Vagina (tissue), 2 donors: Measurements from ENCODE around the gene FRMPD4. TPM values are rescaled to one million over a fixed set of nuclear protein-coding genes. Genes with fewer than 3 reads are reported as not detected.
A peak's percentile ranks its signal among the peaks of the same experiment; 100 is the strongest.

Experiments
- DNase-seq, 2 donors: peaks; one replicate each; pipeline ENCODE4 v3.0.0-alpha.2; 2017; ENCODE audit errors: extremely low spot score in 2 of 2
- H3K27ac ChIP-seq: fragments of 200-600 bp; sonication (generic); one replicate; pipeline ENCODE4 v1.5.1; 2019
- H3K27me3 ChIP-seq: fragments of 200-600 bp; sonication (generic); one replicate; pipeline ENCODE4 v1.5.1; 2019
- H3K36me3 ChIP-seq, 2 donors: fragments of 200-600 bp; sonication (generic); one replicate each; pipeline ENCODE4 v1.5.1; 2017 to 2019
- H3K4me1 ChIP-seq: fragments of 200-600 bp; sonication (generic); one replicate; pipeline ENCODE4 v1.5.1; 2019
- H3K4me3 ChIP-seq, 2 donors: fragments of 200-600 bp; sonication (generic); 1 replicate in 1 of 2; 2 replicates in 1 of 2; pipeline ENCODE4 v1.5.1; 2016 to 2019
- H3K9me3 ChIP-seq: fragments of 200-600 bp; sonication (generic); one replicate; pipeline ENCODE4 v1.5.1; 2019
- POLR2A ChIP-seq, 2 donors: fragments of 450-650 bp; IDR thresholded peaks; one replicate each; pipeline ENCODE4 v1.6.1; 2017; ENCODE audit warnings: antibody characterized with exemption in 2 of 2, mild to moderate bottlenecking in 2 of 2, moderate library complexity in 2 of 2
- POLR2AphosphoS5 ChIP-seq, 2 donors: sonication (generic); formaldehyde crosslinking; IDR thresholded peaks; one replicate each; pipeline ENCODE4 v1.9.0; 2017; ENCODE audit warnings: antibody characterized with exemption in 2 of 2, mild to moderate bottlenecking in 2 of 2, low read depth in 1 of 2; ENCODE audit not compliant: insufficient read depth in 1 of 2
- intact Hi-C: fragments of 100-400 bp; cut with DNase I; formaldehyde crosslinking; loops from one replicate; pipeline ENCODE4 v1.15.1; 2023
- total RNA-seq: library from RNA; depleted of rRNA; stranded (reverse); fragments of >200 nt; gene quantifications from one replicate; pipeline ENCODE4 v1.2.3, GENCODE V29; 2016
- TF ChIP-seq, protein P1 (sequence below), 3 experiments: fragments of 450-650 bp in 2 of 3; fragments of 200-600 bp in 1 of 3; sonication (generic) in 1 of 3; IDR thresholded peaks; one replicate each; pipeline ENCODE4 v1.5.1; 2017 to 2019; ENCODE audit warnings: antibody characterized with exemption in 3 of 3, mild to moderate bottlenecking in 2 of 3, moderate library complexity in 2 of 3

The FRMPD4 gene
- total RNA-seq, 1 donor from 2014 or later: not detected

DNA sequence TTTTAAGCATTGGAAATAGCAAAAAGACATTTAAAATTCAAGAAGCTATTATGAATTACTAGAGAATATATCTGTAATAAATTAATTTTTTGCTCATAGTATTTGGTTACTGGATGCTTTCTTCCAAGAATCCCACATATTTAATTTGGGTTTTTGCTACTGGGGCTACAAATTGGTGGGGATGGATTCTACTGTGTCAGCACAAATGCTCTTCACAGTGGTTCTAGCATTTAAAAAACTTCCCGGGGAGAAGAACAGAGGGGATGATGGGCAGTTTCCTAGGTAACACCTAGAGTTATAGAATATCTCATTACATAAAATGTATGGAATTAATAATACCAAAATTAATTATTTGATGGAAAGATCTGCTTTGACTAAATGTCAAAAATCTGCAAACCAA, 584.0 kb downstream of the FRMPD4 start:
- Histone ChIP-seq H3K36me3 (no peaks in the 10 kb centered on the region), H3K9me3 (no peaks in the 10 kb centered on the region), H3K27me3 (no peaks in the 10 kb centered on the region), H3K4me3 (no peak overlapping the region), H3K27ac (no peak overlapping the region), H3K4me1 (no peaks in the 10 kb centered on the region)
- intact Hi-C loops: no loop called here
- TF ChIP-seq POLR2AphosphoS5 (IDR thresholded peaks at IDR 0.05; ENCODE audit: insufficient read depth in 1 of 2, low read depth in 1 of 2): no peak
- no peak for TF ChIP-seq POLR2A (IDR thresholded peaks at IDR 0.05)
- TF ChIP-seq, protein P1, sequence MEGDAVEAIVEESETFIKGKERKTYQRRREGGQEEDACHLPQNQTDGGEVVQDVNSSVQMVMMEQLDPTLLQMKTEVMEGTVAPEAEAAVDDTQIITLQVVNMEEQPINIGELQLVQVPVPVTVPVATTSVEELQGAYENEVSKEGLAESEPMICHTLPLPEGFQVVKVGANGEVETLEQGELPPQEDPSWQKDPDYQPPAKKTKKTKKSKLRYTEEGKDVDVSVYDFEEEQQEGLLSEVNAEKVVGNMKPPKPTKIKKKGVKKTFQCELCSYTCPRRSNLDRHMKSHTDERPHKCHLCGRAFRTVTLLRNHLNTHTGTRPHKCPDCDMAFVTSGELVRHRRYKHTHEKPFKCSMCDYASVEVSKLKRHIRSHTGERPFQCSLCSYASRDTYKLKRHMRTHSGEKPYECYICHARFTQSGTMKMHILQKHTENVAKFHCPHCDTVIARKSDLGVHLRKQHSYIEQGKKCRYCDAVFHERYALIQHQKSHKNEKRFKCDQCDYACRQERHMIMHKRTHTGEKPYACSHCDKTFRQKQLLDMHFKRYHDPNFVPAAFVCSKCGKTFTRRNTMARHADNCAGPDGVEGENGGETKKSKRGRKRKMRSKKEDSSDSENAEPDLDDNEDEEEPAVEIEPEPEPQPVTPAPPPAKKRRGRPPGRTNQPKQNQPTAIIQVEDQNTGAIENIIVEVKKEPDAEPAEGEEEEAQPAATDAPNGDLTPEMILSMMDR (IDR thresholded peaks at IDR 0.05): no peak
- DNase-seq: no peak

DNA sequence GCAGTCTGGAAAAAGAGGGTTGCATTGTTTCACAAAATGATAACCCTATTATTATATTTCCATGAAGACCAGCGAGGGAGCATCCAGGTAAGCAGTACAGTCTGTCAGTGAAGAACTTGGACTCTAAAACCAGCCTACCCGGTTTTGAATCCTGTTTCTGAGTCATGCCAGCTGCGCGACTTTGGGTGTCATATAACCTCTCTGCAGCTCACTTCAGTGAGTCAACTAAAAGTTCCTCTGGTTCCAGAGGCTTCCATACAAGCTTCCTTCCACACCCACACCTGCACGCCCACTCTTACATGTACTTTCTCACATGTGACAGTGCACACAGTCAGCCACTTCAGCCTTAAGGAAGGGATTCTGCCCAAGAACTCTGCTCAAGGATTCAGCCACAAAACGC, 603.1 kb downstream of the FRMPD4 start:
- Histone ChIP-seq H3K4me3 (no peak overlapping the region), H3K27ac (no peak overlapping the region), H3K36me3 (no peaks in the 10 kb centered on the region), H3K27me3 (no peaks in the 10 kb centered on the region), H3K9me3 (no peaks in the 10 kb centered on the region), H3K4me1 (no peaks in the 10 kb centered on the region)
- no peak for DNase-seq
- TF ChIP-seq POLR2A (IDR thresholded peaks at IDR 0.05): no peak
- TF ChIP-seq POLR2AphosphoS5 (IDR thresholded peaks at IDR 0.05; ENCODE audit: insufficient read depth in 1 of 2, low read depth in 1 of 2): peak in 1 of 2 donors; percentile 16
- TF ChIP-seq, protein P1 (IDR thresholded peaks at IDR 0.05): no peak
- intact Hi-C loops: no loop called here

DNA sequence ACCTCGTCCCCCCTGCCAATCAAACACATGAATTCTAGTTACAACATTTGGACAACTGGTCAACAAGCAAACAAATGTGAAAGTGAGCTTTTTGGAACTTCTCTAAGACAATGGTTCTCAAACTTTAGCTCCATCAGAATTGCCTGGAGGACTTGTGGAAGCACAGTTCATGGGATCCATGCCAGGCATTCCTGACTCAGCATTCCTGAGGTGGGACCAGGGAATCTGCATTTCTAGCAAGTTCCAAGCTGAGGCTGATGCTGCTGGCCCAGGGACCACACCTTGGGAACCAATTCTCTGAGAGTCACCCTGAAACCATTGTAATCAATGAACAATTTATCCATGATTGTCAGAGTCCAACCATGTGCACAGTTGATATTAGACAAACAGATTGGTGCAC, 609.2 kb downstream of the FRMPD4 start:
- no peak overlapping the region for H3K4me3 ChIP-seq
- TF ChIP-seq, protein P1 (IDR thresholded peaks at IDR 0.05): no peak
- TF ChIP-seq POLR2AphosphoS5 (IDR thresholded peaks at IDR 0.05; ENCODE audit: insufficient read depth in 1 of 2, low read depth in 1 of 2): no peak
- TF ChIP-seq POLR2A (IDR thresholded peaks at IDR 0.05): no peak
- no peaks in the 10 kb centered on the region for H3K27me3 ChIP-seq
- no peaks in the 10 kb centered on the region for H3K36me3 ChIP-seq
- H3K27ac ChIP-seq: no peak overlapping the region
- intact Hi-C loops: no loop called here
- no peaks in the 10 kb centered on the region for H3K4me1 ChIP-seq
- H3K9me3 ChIP-seq: peaks cover 3% of the 10 kb centered on the region
- DNase-seq: no peak

DNA sequence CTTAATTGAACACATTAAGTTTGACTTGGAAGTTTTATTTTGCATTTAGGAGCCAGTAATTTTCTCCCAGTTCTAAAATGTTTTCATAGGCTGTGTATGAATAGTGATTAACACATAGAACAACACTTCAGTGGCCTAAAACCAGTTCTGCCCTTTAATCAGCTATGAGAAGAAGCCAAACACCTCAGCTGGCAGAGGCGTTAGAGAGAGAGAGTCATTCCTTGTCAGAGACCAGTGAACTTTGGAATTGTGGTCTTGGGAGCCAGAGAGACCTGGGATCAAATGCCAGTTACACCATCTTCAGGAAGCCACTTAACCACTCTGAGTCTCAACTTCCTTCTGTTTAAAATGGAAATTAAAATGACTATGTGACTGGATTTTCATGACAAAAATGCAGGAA, 613.6 kb downstream of the FRMPD4 start:
- no peak for DNase-seq
- H3K4me1 ChIP-seq: no peaks in the 10 kb centered on the region
- intact Hi-C loops: no loop called here
- peaks cover 3% of the 10 kb centered on the region for H3K9me3 ChIP-seq
- no peak for TF ChIP-seq POLR2A (IDR thresholded peaks at IDR 0.05)
- no peak for TF ChIP-seq POLR2AphosphoS5 (IDR thresholded peaks at IDR 0.05; ENCODE audit: insufficient read depth in 1 of 2, low read depth in 1 of 2)
- TF ChIP-seq, protein P1 (IDR thresholded peaks at IDR 0.05): no peak
- H3K4me3 ChIP-seq: no peak overlapping the region
- no peaks in the 10 kb centered on the region for H3K36me3 ChIP-seq
- H3K27me3 ChIP-seq: no peaks in the 10 kb centered on the region
- no peak overlapping the region for H3K27ac ChIP-seq

DNA sequence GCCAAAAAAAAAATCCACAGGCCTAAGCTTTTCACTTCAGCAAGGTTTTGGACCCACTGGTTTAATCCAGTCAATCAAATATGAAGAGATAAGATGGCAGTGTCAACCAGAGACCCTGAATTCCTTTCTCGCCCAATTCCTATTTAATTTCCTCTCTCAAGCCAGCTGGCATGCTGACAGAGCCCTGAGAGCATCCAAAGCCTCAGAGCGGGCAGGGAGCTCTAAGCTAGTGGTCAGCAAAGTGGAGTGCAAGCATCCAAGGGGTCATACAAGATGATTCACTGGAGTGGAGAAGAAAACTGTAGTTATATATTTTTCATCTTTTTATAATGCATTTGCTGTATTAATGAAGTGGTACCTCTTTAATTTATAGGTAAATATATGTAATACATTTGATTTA, 615.1 kb downstream of the FRMPD4 start:
- Histone ChIP-seq H3K4me1 (no peaks in the 10 kb centered on the region), H3K9me3 (peaks cover 3% of the 10 kb centered on the region), H3K36me3 (no peaks in the 10 kb centered on the region), H3K4me3 (no peak overlapping the region), H3K27me3 (no peaks in the 10 kb centered on the region), H3K27ac (no peak overlapping the region)
- intact Hi-C loops: no loop called here
- TF ChIP-seq, protein P1 (IDR thresholded peaks at IDR 0.05): no peak
- TF ChIP-seq POLR2A (IDR thresholded peaks at IDR 0.05): no peak
- no peak for TF ChIP-seq POLR2AphosphoS5 (IDR thresholded peaks at IDR 0.05; ENCODE audit: insufficient read depth in 1 of 2, low read depth in 1 of 2)
- DNase-seq: no peak
